GM08714 (cell line): ENCODE measurements around the gene CBFA2T3.

Experiments used
- H3K4me3 ChIP-seq: fragments of 200-500 bp; sonication (Bioruptor generic); 2 replicates; pipeline ENCODE4 v1.5.1; 2014; ENCODE audit warnings: mild to moderate bottlenecking, low read length, inconsistent platforms
- ZNF274 ChIP-seq: IDR thresholded peaks from 2 replicates; pipeline ENCODE4 v1.6.1; 2012; ENCODE audit warnings: mild to moderate bottlenecking, low read depth, low read length

Gene CBFA2T3

GRCh38 chr16:88837806-88838205, 139.2 kb downstream of the CBFA2T3 start:
- H3K4me3 ChIP-seq, result no peak overlapping the region
- TF ChIP-seq ZNF274, result no peak

- TF ChIP-seq ZNF274, result no peak
- no peak overlapping the region for H3K4me3 ChIP-seq
These were observed 140.2 kb downstream of the CBFA2T3 start for GRCh38 chr16:88836791-88837190.

- TF ChIP-seq ZNF274, result no peak
- no peak overlapping the region for H3K4me3 ChIP-seq
These were observed 141.2 kb downstream of the CBFA2T3 start for GRCh38 chr16:88835818-88836217.

- TF ChIP-seq ZNF274, result no peak
- H3K4me3 ChIP-seq, result no peak overlapping the region
These were observed 141.6 kb downstream of the CBFA2T3 start for GRCh38 chr16:88835383-88835782.

GRCh38 chr16:88834670-88835069, 142.3 kb downstream of the CBFA2T3 start:
- TF ChIP-seq ZNF274, result no peak

GRCh38 chr16:88833086-88833485, 143.9 kb downstream of the CBFA2T3 start:
- no peak overlapping the region for H3K4me3 ChIP-seq
- no peak for TF ChIP-seq ZNF274

More at GRCh38 chr16:88834670-88835069, 142.3 kb downstream of the CBFA2T3 start:
- no peak overlapping the region for H3K4me3 ChIP-seq

- no peak for TF ChIP-seq ZNF274
- no peak overlapping the region for H3K4me3 ChIP-seq
These were observed 145.2 kb downstream of the CBFA2T3 start for GRCh38 chr16:88831838-88832237.

GRCh38 chr16:88830783-88831182, 146.2 kb downstream of the CBFA2T3 start:
- no peak overlapping the region for H3K4me3 ChIP-seq
- TF ChIP-seq ZNF274, result no peak

- no peak for TF ChIP-seq ZNF274
- no peak overlapping the region for H3K4me3 ChIP-seq
These were observed 146.7 kb downstream of the CBFA2T3 start for GRCh38 chr16:88830258-88830657.

GRCh38 chr16:88828711-88829110, 148.3 kb downstream of the CBFA2T3 start:
- TF ChIP-seq ZNF274, result no peak
- H3K4me3 ChIP-seq, result no peak overlapping the region

GRCh38 chr16:88827727-88828126, 149.3 kb downstream of the CBFA2T3 start:
- no peak overlapping the region for H3K4me3 ChIP-seq
- TF ChIP-seq ZNF274, result no peak

GRCh38 chr16:88826070-88826840, 150.8 kb downstream of the CBFA2T3 start:
- no peak for TF ChIP-seq ZNF274
- no peak overlapping the region for H3K4me3 ChIP-seq

GRCh38 chr16:88825146-88825545, 151.9 kb downstream of the CBFA2T3 start:
- TF ChIP-seq ZNF274, result no peak
- no peak overlapping the region for H3K4me3 ChIP-seq
